ENCODE data around the gene TRIML2.

GRCh38 chr4:188139671-188140070 lies 30.3 kb upstream of the TRIML2 start:
- no peak for TF ChIP-seq CTCF (IDR thresholded peaks at IDR 0.05)
- TF ChIP-seq POLR2A (IDR thresholded peaks at IDR 0.05) = no peak

Data from testis (tissue), 2 donors.